Inferior parietal cortex (tissue), 1 donor: ENCODE results near the gene PAQR6.

ENCODE experiments used
- DNase-seq: peaks from one replicate; pipeline ENCODE4 v3.0.0-alpha.2; 2016; ENCODE audit errors: extremely low spot score

The PAQR6 gene

DNA sequence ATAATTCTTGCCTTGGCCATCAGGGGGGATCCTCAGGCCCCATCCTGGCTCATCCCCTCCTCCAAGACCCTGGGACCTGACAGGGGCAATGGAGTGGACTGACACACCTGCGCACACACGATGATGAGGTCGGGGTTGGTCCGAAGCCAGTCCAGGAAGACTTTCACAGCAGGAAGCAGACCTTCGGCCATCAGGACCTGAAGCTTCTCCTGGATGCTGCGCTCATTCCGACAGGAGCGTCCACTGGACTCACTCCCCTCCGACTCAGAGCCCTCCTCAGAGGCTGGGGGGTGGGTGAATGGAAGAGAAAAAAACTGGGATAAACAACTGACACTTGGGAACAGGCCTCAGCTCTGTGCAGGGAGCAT lies 15.4 kb upstream of the PAQR6 start:
- no peak for DNase-seq

- no peak for DNase-seq
These were observed 14.8 kb upstream of the PAQR6 start for GRCh38 chr1:156262461-156263287.

DNA sequence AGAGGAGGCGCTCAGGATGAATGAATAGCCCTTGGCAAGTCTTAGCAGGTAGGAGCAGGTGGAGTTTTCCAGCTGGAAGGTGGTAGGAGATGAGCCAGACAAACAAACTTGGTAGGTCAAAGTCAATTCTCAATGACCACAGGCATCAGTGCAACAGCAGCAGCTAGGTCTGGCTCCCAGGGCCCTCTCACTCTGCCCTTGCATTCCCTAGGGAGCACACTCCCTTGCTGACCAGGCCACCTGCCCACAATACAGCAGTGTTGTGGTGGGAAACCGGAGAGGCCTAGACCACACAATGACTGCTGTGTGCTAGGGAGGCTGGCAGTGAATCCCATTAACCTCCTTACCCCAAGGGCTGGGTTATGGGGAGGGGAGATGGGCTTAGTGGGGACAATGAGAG lies 13.0 kb upstream of the PAQR6 start:
- DNase-seq = no peak

DNA sequence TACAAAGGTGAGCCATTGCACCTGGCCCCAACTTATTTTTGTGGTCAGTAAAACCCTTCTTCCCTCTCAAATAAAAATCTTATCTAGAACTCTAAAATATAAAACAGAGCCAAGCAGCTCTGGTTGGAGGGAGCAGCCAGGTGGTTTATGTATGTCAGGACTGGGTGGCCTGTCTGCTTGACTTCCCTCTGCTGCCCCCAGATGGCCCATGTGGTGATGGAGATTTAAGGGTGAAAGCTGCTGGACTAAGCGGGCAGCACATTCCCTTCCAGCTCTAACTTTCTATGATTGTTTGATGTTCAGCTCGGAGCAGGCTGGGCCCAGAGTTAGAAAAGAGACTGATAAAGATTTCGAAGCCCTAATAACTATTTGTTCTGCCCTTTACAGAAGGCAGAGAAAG lies 11.9 kb upstream of the PAQR6 start:
- DNase-seq = no peak

DNA sequence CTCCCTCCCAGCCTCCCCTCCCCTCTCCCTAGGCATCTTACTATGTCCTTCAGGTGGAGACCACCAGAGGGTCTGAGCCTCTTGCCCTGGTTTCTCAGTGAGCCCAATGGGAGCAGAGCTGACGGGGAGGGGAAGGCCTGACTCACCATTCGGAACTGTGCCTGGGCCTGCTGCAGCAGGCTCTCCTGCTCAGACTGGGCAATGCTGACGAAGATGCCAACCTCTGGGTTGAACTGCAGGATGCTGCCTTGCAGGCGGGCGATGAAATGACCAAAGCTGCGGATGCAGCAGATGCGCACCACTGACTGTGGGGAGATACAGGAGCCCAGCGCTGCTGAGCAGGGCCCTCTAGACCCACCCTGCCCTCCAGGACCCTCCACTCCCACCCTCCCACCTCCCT lies 11.0 kb upstream of the PAQR6 start:
- no peak for DNase-seq

DNA sequence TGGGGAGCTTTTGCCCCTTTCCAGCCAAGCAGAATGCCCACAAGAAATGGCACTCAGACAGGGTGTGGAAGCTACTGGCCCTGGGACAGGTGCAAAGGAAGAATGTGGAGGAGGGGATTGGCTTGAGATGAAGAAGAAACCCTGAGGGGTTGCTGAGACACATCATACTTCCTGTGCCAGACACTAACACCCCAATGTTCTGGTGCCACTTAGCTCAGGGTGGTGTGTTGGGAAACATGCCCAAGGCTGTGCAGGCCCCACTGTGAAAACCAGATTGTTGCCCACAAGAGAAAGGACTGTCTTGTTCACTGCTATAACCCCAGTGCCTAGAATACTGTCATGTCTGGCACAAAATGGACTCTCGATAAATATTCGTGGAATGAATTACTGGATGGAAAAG lies 9.9 kb upstream of the PAQR6 start:
- DNase-seq = no peak

GRCh38 chr1:156253634-156254033 lies 5.8 kb upstream of the PAQR6 start:
- no peak for DNase-seq

GRCh38 chr1:156251527-156251926 lies 3.7 kb upstream of the PAQR6 start:
- no peak for DNase-seq

GRCh38 chr1:156249593-156249992 lies 1.7 kb upstream of the PAQR6 start:
- DNase-seq = no peak

- DNase-seq = no peak
These were observed 447 bp upstream of the PAQR6 start for GRCh38 chr1:156248323-156248683.

GRCh38 chr1:156246781-156247459 lies 936 bp downstream of the PAQR6 start:
- DNase-seq = no peak

- no peak for DNase-seq
These were observed 1.5 kb downstream of the PAQR6 start for GRCh38 chr1:156246241-156246780.

DNA sequence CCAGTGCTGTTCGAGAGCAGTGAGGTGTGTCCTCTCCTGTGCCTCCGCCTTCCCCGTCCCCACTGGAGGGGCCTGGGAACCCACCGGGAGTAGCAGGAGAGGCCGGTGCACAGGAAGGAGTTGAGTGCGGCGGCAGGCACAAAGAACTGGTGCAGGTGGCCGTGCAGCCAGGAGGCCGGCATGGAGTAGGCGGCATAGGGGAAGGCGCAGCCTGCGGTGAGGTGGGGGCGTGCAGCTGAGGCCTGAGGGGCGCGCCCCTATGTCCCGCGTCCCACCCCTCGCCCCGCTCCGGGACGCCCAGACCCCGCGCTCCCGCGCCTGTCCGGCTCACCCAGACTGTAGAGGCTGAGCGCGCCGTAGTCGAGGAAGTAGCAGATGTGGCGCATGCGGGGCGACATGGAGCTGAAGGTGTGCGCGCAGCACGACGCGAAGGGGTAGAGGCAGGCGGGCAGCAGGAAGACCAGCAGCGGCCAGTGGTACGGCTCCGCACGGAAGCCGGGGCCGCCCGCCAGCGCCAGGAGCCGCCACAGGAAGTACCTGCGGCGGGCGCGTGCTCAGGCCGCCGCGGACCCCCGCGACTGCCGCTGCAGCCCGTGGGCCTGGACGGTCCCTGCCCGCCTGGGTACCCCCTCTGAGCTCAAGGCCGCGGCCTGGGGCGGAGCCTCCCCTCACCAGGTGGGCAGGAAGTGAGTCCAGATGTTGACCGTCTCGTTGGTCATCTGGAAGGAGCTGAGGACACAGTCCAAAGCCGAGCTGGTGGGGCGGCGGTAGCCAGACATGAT lies 2.2 kb downstream of the PAQR6 start:
- DNase-seq = no peak

DNA sequence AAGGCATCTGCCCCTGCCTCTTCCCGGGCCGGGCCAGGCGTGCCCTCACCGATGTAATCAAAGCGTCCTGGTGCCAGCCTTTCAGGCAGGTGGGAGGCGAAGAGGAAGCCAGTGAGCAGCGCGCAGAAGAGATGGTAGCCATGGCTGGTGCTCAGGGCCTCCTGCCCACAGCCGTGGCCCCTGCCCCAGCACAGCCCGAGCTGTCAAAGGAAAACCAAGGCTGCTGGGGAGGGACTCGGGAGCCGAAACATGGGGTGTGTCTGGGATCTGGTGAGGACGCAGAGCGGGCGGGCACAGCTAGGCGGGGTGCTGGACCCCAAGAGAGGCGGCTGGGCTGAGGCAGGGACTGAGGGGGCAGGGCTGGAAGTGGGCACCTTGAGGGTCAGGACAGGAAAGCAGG lies 3.1 kb downstream of the PAQR6 start:
- DNase-seq = no peak

DNA sequence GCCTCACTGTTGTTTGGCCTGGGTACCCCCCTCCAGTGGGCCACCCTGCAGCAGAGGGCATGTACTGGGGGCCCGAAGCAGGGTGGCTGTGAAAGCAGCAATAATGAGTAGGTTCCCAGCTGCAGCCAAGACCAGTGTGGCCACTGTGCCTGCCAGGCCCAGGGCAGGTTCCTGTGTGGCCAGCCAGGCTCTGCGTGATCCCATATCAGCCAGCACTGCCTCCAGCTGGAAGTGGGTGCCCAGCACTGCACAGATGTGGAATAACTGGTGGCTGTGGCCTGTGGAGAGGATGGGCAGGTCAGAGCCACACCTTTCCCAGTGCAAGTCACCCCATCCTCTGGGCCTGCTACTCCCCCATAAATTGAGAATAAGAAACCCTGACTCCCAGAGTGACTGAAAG lies 3.7 kb downstream of the PAQR6 start:
- no peak for DNase-seq

GRCh38 chr1:156242738-156243137 lies 5.1 kb downstream of the PAQR6 start:
- no peak for DNase-seq

- no peak for DNase-seq
These were observed 5.9 kb downstream of the PAQR6 start, which contains the start of gene BGLAP for GRCh38 chr1:156241926-156242325. Gene BGLAP (plus strand): TSS chr1:156242184. CDS start chr1:156242232, 48 bp downstream.

DNA sequence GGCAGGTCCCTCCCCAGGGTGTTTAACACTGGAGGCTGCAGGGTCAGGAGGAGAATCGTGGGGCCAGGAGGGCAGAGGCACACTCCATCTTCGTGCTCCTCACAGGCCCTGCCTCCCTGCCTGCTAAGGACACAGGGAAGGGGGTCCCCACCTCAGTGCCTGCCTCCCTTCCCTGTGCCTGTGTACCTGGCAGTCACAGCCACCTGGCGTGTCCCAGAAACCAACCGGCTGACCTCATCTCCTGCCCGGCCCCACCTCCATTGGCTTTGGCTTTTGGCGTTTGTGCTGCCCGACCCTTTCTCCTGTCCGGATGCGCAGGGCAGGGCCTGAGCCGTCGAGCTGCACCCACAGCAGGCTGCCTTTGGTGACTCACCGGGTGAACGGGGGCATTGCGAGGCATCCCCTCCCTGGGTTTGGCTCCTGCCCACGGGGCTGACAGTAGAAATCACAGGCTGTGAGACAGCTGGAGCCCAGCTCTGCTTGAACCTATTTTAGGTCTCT lies 6.5 kb downstream of the PAQR6 start:
- no peak for DNase-seq

- DNase-seq = no peak
These were observed 9.6 kb downstream of the PAQR6 start for GRCh38 chr1:156238248-156238647.

DNA sequence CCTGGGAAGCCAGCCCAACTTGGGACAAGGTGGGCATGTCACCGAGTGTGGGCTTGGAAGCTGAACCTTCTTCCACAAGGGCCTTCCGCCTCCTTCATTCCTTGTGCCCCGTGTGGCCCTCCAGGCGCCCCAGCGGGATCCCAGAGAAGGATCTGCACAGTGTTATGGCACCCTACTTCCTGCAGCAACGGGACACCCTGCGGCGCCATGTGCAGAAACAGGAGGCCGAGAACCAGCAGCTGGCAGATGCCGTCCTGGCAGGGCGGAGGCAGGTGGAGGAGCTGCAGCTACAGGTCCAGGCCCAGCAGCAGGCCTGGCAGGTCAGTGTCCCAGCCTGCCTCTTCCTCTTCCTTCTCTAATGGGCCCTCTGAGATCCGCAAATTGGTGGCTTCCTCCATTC lies 11.7 kb downstream of the PAQR6 start:
- no peak for DNase-seq

DNA sequence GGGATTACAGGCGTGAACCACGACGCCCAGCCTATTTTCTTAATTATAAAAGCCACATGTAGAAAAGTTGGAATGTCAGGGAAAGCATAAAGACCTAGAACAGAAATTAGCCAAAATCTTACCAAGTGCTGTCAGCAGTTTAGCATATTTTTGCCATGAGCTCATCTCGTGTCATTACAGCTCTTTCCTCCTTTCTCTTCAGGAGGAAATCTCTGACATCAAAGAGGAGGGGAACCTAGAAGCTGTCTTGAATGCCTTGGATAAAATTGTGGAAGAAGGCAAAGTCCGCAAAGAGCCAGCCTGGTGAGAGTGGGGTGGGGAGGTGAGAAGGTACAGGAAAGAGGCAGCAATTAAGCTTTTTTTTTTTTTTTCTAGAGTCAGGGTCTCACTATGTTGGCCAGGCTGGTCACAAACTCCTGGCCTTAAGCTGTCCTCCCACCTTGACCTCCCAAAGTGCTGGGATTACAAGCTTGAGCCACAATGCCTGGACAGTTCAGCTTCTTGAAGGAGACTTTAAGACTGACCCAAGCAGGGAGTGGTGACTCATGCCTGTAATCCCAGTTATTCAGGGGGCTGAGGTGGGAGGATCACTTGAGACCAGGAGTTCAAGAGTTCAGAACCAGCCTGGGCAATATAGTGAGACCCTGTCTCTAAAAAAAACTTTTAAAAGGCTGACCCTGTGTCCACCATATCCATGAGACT lies 14.3 kb downstream of the PAQR6 start:
- DNase-seq = no peak
